Fibroblast of skin of left biceps (primary cell): ENCODE data around the gene SEMA3B.
"Not testable (repeated sequence)": the region's sequence is repeated elsewhere in the genome, so short reads cannot be mapped to it uniquely, and the experiment has no call there.

Source experiments
- DNase-seq, 2 experiments: peaks; one replicate each; pipeline ENCODE4 v3.0.0-alpha.2; 2013; ENCODE audit warnings: low read depth in 2 of 2

Gene SEMA3B

GRCh38 chr3:50258979-50259378 is 10.0 kb upstream of the SEMA3B start:
- DNase-seq, result no peak

GRCh38 chr3:50259432-50260026 is 9.4 kb upstream of the SEMA3B start:
- DNase-seq, result no peak

- DNase-seq, result peak; percentile 42 to 43
Measured at GRCh38 chr3:50260027-50260941, 8.7 kb upstream of the SEMA3B start.

DNA sequence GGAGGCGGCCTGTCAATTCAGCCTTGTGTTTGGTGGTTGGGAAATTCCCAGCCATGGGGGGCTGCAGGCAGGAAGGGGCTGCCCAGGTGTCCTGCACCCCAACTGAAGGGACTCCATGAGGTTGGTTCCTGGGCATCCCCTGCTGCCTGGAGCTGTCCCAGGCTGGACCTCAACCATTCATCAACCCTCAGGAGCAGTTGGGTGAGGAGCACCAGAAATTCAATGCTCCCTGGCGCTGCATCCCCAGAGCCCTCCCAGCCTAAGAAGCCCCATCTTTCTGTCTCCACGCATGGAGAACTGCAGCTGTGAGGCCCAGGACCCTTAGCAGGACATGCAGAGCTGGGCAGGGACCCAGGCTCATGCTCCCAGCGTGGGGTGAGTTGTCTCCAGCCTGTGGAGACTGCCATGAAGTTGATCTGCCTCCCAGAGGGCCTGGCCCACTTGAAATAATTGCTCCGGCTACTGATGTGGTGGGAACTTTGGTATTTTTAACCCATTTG is 8.0 kb upstream of the SEMA3B start:
- DNase-seq, result no peak

DNA sequence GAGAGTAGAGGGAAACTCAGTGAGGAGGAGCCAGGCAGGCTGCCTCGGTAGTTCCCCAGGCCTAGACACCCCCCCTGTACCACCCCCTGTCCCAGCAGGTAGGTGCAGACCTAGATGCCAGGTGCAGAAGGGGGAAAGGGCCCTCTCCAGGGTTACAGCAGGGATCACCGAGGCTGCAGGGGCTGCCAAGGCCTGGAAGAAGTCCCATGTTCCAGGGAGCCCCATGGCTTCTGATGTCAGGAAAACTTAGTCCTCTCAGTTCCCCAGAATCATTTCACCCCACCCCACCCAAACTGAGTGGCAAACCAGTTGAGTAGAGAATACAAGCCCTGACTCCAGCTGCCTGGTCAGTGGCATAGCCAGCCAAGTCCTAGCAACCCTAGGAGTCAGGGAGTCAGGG is 7.4 kb upstream of the SEMA3B start:
- DNase-seq, result no peak

- DNase-seq, result not testable (repeated sequence)
Measured at GRCh38 chr3:50262200-50262599, 6.7 kb upstream of the SEMA3B start.

DNA sequence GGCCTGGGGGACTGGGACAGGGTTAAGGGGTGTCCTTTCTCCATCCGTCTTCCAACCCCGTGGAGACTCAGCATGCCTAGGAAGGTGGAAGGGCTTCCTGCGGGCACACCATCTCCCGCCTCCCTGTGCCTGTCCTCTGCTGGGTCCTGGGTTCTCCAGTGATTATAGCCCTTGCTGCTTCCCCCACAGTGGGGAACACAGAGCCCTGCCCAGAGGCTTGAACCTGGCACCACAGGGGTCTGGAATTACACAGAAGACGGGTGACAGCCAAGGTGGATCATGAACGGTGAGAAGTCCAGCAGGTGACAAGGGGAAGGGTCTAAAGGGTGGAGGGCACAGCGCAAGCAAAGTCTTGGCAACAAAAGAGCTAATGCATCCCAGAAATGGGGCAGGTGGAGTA is 6.2 kb upstream of the SEMA3B start:
- DNase-seq, result no peak

GRCh38 chr3:50263478-50264382 is 5.2 kb upstream of the SEMA3B start:
- no peak for DNase-seq

DNA sequence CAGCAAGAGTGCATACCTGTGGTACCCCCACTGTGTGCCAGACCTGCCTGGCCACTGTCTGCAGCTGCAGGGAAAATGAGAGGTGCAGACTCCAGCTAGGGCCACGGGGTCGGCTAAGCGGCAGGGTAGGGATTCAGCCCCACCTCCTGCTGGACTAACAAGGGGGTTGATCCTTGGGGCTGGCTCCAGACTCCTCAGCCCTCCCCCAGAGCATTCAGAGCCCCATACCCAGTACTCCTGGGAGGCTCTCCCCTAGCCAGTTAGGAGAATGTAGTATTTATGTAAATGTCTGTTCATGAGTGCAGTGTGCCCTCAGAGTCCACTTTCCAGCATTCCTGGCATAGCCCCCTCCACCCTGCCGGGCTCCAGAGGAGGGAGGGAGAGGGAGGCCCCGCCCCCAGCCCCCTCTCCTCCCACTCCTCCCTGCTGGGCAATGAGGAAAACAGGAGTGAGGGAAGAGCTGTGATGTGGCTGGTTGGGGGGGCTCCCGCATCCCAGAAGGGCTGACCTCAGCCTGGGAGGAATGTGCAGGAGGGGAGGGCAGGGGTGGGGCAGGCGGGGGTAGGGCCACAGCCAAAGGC is 4.5 kb upstream of the SEMA3B start:
- DNase-seq, result peak; percentile 91 to 93

DNA sequence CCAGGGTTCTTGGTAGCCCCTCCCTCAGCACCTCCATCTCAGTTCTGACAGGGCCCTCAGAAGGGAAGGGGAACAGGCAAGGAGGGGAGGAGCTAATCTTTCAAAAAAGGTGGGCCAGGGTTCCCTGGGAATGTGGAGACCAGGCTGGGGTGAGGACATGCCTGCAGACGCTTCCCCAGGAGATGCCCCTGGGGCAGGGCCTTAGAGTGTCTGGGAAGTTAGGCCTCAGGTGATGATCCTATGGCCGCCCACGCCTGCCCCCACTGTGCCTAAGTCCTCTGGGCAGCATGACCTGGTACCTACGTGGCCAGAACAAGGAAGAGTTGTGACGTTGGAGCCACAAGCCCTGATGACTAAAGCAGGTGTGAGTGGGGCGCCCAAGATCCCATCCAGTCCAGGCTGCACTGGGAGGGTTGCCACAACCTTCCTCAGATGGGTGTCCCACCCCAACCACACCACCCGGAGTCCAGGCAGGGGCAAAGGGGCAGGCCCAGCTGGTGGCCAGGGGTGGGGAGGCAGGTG is 3.9 kb upstream of the SEMA3B start:
- no peak for DNase-seq

- DNase-seq, result no peak
Measured at GRCh38 chr3:50265571-50265970, 3.4 kb upstream of the SEMA3B start.

- no peak for DNase-seq
Measured at GRCh38 chr3:50266017-50266416, 2.9 kb upstream of the SEMA3B start.

DNA sequence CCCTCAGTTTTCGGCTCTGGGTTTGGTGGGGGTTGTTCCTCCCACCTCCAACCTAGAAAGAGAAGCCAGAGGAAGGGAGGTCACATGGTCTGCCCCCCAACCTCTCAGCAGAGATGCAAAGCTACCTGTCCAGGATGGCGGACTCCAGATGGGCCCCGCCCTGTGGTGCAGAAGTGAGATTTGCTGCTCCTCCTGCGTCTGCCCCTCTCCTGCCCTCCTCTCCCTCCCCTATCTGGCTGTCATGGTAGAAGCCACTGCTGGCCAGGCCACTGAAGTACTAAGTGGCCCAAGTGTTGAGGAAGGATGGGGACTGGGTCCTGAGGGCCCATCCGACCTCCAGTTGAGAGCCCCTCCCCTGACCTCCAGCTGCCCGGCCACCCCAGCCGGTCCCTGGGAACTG is 2.1 kb upstream of the SEMA3B start:
- DNase-seq, result no peak

GRCh38 chr3:50267280-50267913 is 1.6 kb upstream of the SEMA3B start:
- DNase-seq, result no peak

DNA sequence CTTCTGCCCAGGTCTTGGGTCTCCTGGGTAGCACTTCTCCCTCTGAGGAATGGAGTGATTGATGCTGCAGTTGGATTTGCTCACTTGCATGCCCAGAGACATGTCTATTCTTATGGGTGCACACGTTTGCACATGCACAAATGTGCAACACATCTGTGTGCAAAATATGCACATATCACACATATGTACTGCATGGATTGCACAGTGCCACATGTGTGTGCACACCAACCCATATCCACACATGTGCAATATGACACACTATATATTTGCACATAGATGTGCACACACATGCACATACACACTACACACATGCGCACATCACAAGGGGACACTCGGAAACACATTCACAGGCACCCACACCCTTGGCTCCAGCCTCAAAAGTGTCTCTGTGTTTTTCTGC is 671 bp upstream of the SEMA3B start:
- DNase-seq, result no peak

DNA sequence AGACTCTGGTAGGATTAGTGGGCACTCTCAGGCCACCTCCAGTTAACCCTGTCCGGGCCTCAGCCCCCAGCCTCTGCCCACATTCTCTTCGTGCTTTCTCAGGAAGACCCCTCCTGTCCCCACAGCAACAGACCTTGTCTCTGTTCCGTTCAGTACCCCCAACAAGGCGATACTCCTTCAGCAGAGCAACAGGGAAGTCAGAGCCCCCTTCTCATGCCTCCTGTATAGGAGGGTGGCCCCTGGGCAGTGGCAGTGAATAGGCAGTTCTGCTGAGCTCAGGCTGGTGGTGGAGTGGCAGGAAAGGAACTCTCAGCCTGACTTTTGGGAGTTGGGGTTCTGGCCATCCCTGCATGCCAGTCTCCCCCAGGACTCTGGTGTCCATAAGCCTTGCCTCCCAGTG is 513 bp downstream of the SEMA3B start:
- no peak for DNase-seq

DNA sequence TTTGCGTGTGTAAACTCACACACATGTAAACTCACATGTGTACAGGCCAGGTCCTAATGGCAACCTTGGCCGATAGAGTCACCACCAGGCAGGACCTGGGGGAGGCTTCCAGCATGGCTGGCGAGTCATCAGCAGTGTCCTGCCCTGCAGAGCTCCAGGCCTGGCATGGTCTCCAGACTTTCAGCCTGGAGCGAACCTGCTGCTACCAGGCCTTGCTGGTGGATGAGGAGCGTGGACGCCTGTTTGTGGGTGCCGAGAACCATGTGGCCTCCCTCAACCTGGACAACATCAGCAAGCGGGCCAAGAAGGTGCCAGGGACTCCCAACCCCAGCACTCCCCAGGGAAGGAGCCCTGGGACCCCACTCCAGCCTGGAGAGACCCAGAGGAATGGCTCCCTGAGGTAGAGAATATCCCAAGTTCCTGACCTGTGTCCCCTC is 1.0 kb downstream of the SEMA3B start:
- DNase-seq, result no peak

DNA sequence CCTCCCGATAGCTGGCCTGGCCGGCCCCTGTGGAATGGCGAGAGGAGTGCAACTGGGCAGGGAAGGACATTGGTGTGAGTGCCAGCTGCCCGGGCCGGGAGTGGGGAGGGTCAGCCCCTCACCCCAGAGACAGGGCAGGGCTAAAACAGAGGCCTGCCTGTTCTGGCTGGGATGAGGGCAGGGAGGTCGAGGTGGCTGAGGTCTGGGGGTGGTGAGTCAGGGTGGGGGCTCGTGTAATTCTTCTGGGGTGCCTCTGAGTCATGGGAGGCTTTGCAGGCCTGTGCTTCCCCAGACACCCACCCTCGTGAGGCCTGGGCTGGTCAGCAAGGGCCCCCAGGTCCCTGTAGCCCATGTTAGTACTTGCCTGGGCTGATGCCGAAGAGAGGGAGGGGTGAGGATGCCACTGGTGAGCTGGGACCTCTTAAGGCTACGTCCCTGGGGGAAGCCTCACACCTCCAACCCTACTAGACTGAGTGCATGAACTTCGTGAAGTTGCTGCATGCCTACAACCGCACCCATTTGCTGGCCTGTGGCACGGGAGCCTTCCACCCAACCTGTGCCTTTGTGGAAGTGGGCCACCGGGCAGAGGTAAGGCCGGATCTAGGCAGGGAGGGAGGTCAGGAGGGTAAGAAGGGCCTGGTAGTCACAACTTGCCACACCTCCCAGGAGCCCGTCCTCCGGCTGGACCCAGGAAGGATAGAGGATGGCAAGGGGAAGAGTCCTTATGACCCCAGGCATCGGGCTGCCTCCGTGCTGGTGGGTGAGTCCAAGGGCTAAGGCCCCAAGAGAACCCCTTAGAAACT is 1.7 kb downstream of the SEMA3B start:
- DNase-seq, result no peak

DNA sequence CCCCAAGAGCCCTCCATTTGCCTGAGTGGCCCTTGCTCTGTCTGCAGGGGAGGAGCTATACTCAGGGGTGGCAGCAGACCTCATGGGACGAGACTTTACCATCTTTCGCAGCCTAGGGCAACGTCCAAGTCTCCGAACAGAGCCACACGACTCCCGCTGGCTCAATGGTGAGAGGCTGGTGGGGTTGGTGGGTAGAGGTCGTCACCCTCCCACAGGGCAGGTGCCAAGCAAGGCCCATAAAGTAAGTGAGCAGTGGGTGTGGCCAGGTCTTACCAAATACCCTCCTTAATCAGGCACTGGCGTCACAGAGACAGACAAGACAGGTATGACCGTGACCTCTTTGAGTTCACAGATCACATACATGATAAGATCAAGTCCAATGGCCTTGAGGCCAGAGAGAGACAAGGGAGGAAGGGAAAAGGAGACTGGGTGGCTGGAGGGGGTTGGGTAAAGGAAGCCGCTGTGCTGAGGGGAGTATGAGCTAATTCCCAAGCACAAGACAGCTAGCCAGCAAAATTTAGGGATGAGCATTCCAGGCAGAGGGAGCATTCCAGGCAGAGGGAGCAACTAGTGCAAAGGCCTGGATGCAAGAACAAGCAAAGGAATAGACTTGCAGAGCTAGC is 2.5 kb downstream of the SEMA3B start:
- no peak for DNase-seq

GRCh38 chr3:50272538-50272910 is 3.6 kb downstream of the SEMA3B start:
- DNase-seq, result not testable (repeated sequence)
